H9 (cell line): ENCODE results near the gene DACT2. TPM values are rescaled to one million over a fixed set of nuclear protein-coding genes. Genes with fewer than 3 reads are reported as not detected.

Source experiments
- DNase-seq: peaks from one replicate; pipeline ENCODE4 v3.0.0-alpha.2; 2017
- H2AFZ ChIP-seq: one replicate; pipeline ENCODE4 v1.6.1; 2013; ENCODE audit warnings: mild to moderate bottlenecking, low read length, control low read depth, moderate library complexity
- H2AK5ac ChIP-seq: 2 replicates; pipeline ENCODE4 v1.6.1; 2013; ENCODE audit warnings: low read length, control low read depth, mixed read lengths; ENCODE audit not compliant: insufficient read length
- H2BK120ac ChIP-seq: one replicate; pipeline ENCODE4 v1.6.1; 2013; ENCODE audit warnings: low read depth, mild to moderate bottlenecking, low read length, control low read depth, inconsistent platforms; ENCODE audit not compliant: poor library complexity, severe bottlenecking
- H2BK12ac ChIP-seq: 2 replicates; pipeline ENCODE4 v1.6.1; 2013; ENCODE audit warnings: low read length, control low read depth, mixed read lengths, low read depth; ENCODE audit not compliant: insufficient read length
- H2BK15ac ChIP-seq: 2 replicates; pipeline ENCODE4 v1.6.1; 2013; ENCODE audit warnings: low read depth, low read length, control low read depth
- H2BK20ac ChIP-seq: one replicate; pipeline ENCODE4 v1.6.1; 2013; ENCODE audit warnings: low read depth, mild to moderate bottlenecking, low read length, control low read depth, inconsistent platforms; ENCODE audit not compliant: poor library complexity, severe bottlenecking
- H2BK5ac ChIP-seq: 2 replicates; pipeline ENCODE4 v1.6.1; 2013; ENCODE audit warnings: low read length, control low read depth, mixed read lengths; ENCODE audit not compliant: insufficient read length
- H3K14ac ChIP-seq: 2 replicates; pipeline ENCODE4 v1.6.1; 2013; ENCODE audit warnings: low read length, control low read depth; ENCODE audit not compliant: insufficient read depth
- H3K18ac ChIP-seq: 2 replicates; pipeline ENCODE4 v1.6.1; 2013; ENCODE audit warnings: low read depth, mild to moderate bottlenecking, mixed read lengths, low read length, control low read depth; ENCODE audit not compliant: insufficient read length
- H3K23ac ChIP-seq: 2 replicates; pipeline ENCODE4 v1.6.1; 2013; ENCODE audit warnings: low read length, control low read depth, mixed read lengths, low read depth; ENCODE audit not compliant: insufficient read length
- H3K23me2 ChIP-seq: 2 replicates; pipeline ENCODE4 v1.6.1; 2013; ENCODE audit warnings: low read depth, mild to moderate bottlenecking, mixed read lengths, low read length, control low read depth; ENCODE audit not compliant: insufficient read length, poor library complexity, severe bottlenecking
- H3K27ac ChIP-seq: 2 replicates; pipeline ENCODE4 v1.5.1; 2013; ENCODE audit warnings: low read length, control low read depth, mixed read lengths, low read depth; ENCODE audit not compliant: insufficient read length
- H3K27me3 ChIP-seq: 2 replicates; pipeline ENCODE4 v1.6.1; 2013; ENCODE audit warnings: low read length, control low read depth, inconsistent platforms; ENCODE audit not compliant: insufficient read depth
- H3K4ac ChIP-seq: 2 replicates; pipeline ENCODE4 v1.6.1; 2013; ENCODE audit warnings: low read depth, mild to moderate bottlenecking, control low read depth, inconsistent platforms, low read length, moderate library complexity
- H3K4me1 ChIP-seq: 2 replicates; pipeline ENCODE4 v1.6.1; 2013; ENCODE audit warnings: low read length, control low read depth, inconsistent platforms; ENCODE audit not compliant: insufficient read depth
- H3K4me2 ChIP-seq: 2 replicates; pipeline ENCODE4 v1.6.1; 2013; ENCODE audit warnings: low read length, control low read depth, mixed read lengths; ENCODE audit not compliant: insufficient read length, insufficient read depth
- H3K56ac ChIP-seq: 2 replicates; pipeline ENCODE4 v1.6.1; 2013; ENCODE audit warnings: low read depth, mild to moderate bottlenecking, mixed read lengths, low read length, control low read depth; ENCODE audit not compliant: insufficient read length
- H3K79me1 ChIP-seq: 2 replicates; pipeline ENCODE4 v1.6.1; 2013; ENCODE audit warnings: low read depth, mild to moderate bottlenecking, moderate library complexity, low read length, control low read depth, inconsistent platforms; ENCODE audit not compliant: insufficient read depth, poor library complexity, severe bottlenecking
- H3K79me2 ChIP-seq: 2 replicates; pipeline ENCODE4 v1.6.1; 2013; ENCODE audit warnings: low read length, control low read depth, inconsistent platforms; ENCODE audit not compliant: insufficient read depth
- H3K9ac ChIP-seq: 2 replicates; pipeline ENCODE4 v1.6.1; 2013; ENCODE audit warnings: low read length, control low read depth, mixed read lengths; ENCODE audit not compliant: insufficient read length; ENCODE audit errors: extremely low read depth
- H3K9me3 ChIP-seq: one replicate; pipeline ENCODE4 v1.6.1; 2013; ENCODE audit warnings: low read depth, low read length, inconsistent platforms; ENCODE audit not compliant: control insufficient read depth
- H3T11ph ChIP-seq: one replicate; pipeline ENCODE4 v1.6.1; 2013; ENCODE audit warnings: mild to moderate bottlenecking, low read length, control low read depth, inconsistent platforms
- H4K20me1 ChIP-seq: one replicate; pipeline ENCODE4 v1.6.1; 2013; ENCODE audit not compliant: control insufficient read depth, insufficient read length, insufficient read depth
- H4K5ac ChIP-seq: 2 replicates; pipeline ENCODE4 v1.6.1; 2013; ENCODE audit warnings: low read depth, mild to moderate bottlenecking, mixed read lengths, low read length, control low read depth; ENCODE audit not compliant: insufficient read length
- H4K8ac ChIP-seq: replicated peaks from 2 replicates; pipeline ENCODE4 v1.6.1; 2013; ENCODE audit warnings: low read length, control low read depth, mixed read lengths, low read depth; ENCODE audit not compliant: insufficient read length
- H4K91ac ChIP-seq: 2 replicates; pipeline ENCODE4 v1.6.1; 2013; ENCODE audit warnings: low read depth, mild to moderate bottlenecking, moderate library complexity, mixed read lengths, low read length, control low read depth; ENCODE audit not compliant: insufficient read length
- H3K27ac Mint-ChIP-seq, 3 experiments: 2 replicates in 2 of 3; 3 replicates in 1 of 3; pipeline ENCODE4 v1.8.0; 2020 to 2021; ENCODE audit warnings: mixed read lengths in 3 of 3, mild to moderate bottlenecking in 1 of 3, moderate library complexity in 1 of 3
- H3K27me3 Mint-ChIP-seq: 2 replicates; pipeline ENCODE4 v1.8.0; 2021; ENCODE audit warnings: low read depth, mild to moderate bottlenecking, moderate library complexity, mixed read lengths
- H3K36me3 Mint-ChIP-seq, 3 experiments: 2 replicates in 2 of 3; 3 replicates in 1 of 3; pipeline ENCODE4 v1.8.0; 2020 to 2021; ENCODE audit warnings: low read depth in 3 of 3, mixed read lengths in 3 of 3; ENCODE audit not compliant: insufficient read depth in 1 of 3
- H3K4me1 Mint-ChIP-seq, 2 experiments: 2 replicates each; pipeline ENCODE4 v1.8.0; 2020; ENCODE audit warnings: mixed read lengths in 2 of 2
- H3K4me3 Mint-ChIP-seq, 2 experiments: 2 replicates in 1 of 2; 3 replicates in 1 of 2; pipeline ENCODE4 v1.8.0; 2020 to 2021; ENCODE audit warnings: mild to moderate bottlenecking in 2 of 2, mixed read lengths in 2 of 2, moderate library complexity in 1 of 2
- H3K9me3 Mint-ChIP-seq, 2 experiments: 2 replicates in 1 of 2; 3 replicates in 1 of 2; pipeline ENCODE4 v1.8.0; 2020; ENCODE audit warnings: mild to moderate bottlenecking in 2 of 2, mixed read lengths in 2 of 2, moderate library complexity in 1 of 2
- WGBS: extraction: QIAGEN DNeasy Blood & Tissue Kit; methylation state at CpG from one replicate; pipeline ENCODE4 v1.1.7; 2013; ENCODE audit warnings: missing lambda C conversion rate, low lambda C conversion rate, mixed read lengths; ENCODE audit not compliant: insufficient read length; ENCODE audit errors: extremely low coverage; 5-methylcytosine and 5-hydroxymethylcytosine counted together
- total RNA-seq: library from RNA; stranded (reverse); gene quantifications from 2 replicates; pipeline ENCODE4 v1.2.1, GENCODE V29; 2021
- TF ChIP-seq, protein P1 (sequence below): fragments of 200-600 bp; sonication (generic); conservative IDR thresholded peaks from 3 replicates; pipeline ENCODE4 v1.8.0; 2021; ENCODE audit warnings: antibody characterized with exemption, mild to moderate bottlenecking

The DACT2 gene
- total RNA-seq, 1 experiment from 2014 or later: 1.8 TPM

- Mint-ChIP-seq H3K27ac (no peak overlapping the region), H3K36me3 (peaks cover 0 to 11% (median 11%) of the 10 kb centered on the region in 3 experiments; a peak in 6 of 7 replicates), H3K4me1 (peaks cover 34 to 42% of the 10 kb centered on the region in 2 experiments), H3K4me3 (no peak overlapping the region), H3K9me3 (no peaks in the 10 kb centered on the region; a peak in 1 of 5 replicates), H3K27me3 (peaks cover 16% of the 10 kb centered on the region)
- no peak overlapping the region for H3T11ph ChIP-seq
- no peak overlapping the region for H3K18ac ChIP-seq
- no peak overlapping the region for H3K27ac ChIP-seq
- no peak overlapping the region for H4K8ac ChIP-seq
- no peaks in the 10 kb centered on the region for H3K27me3 ChIP-seq
- peaks cover 12% of the 10 kb centered on the region for H3K4me1 ChIP-seq
- no peaks in the 10 kb centered on the region for H3K79me2 ChIP-seq
- no peak overlapping the region for H3K23ac ChIP-seq
- no peak overlapping the region for H2BK20ac ChIP-seq
- no peak overlapping the region for H3K56ac ChIP-seq
- H2BK12ac ChIP-seq: no peak overlapping the region
- no peak overlapping the region for H2BK5ac ChIP-seq
- H2AK5ac ChIP-seq: no peak overlapping the region
- no peak overlapping the region for H3K9ac ChIP-seq
- H3K9me3 ChIP-seq: no peaks in the 10 kb centered on the region
- H2AFZ ChIP-seq: no peak overlapping the region
- no peak overlapping the region for H3K4me2 ChIP-seq
- H2BK120ac ChIP-seq: no peak overlapping the region
- no peak overlapping the region for H4K91ac ChIP-seq
- no peaks in the 10 kb centered on the region for H3K23me2 ChIP-seq
- H3K79me1 ChIP-seq: no peaks in the 10 kb centered on the region
- no peak overlapping the region for H2BK15ac ChIP-seq
- H4K20me1 ChIP-seq: no peaks in the 10 kb centered on the region
- TF ChIP-seq, protein P1, sequence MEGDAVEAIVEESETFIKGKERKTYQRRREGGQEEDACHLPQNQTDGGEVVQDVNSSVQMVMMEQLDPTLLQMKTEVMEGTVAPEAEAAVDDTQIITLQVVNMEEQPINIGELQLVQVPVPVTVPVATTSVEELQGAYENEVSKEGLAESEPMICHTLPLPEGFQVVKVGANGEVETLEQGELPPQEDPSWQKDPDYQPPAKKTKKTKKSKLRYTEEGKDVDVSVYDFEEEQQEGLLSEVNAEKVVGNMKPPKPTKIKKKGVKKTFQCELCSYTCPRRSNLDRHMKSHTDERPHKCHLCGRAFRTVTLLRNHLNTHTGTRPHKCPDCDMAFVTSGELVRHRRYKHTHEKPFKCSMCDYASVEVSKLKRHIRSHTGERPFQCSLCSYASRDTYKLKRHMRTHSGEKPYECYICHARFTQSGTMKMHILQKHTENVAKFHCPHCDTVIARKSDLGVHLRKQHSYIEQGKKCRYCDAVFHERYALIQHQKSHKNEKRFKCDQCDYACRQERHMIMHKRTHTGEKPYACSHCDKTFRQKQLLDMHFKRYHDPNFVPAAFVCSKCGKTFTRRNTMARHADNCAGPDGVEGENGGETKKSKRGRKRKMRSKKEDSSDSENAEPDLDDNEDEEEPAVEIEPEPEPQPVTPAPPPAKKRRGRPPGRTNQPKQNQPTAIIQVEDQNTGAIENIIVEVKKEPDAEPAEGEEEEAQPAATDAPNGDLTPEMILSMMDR: no peak
- H3K4ac ChIP-seq: no peak overlapping the region; the same call in 1 of the 2 replicates
- no peak for DNase-seq
- no CpG with 5 or more reads among the region's 15 CpGs for WGBS
- no peak overlapping the region; the same call in 1 of the 2 replicates for H3K14ac ChIP-seq
- no peak overlapping the region for H4K5ac ChIP-seq
Observed at GRCh38 chr6:168309997-168310396, 9.6 kb downstream of the DACT2 start.
